HepG2 (cell line): ENCODE measurements around the gene LAMTOR2. TPM values are rescaled to one million over a fixed set of nuclear protein-coding genes. Genes with fewer than 3 reads are reported as not detected.

Experiments used
- ATF7-NPFF ChIP-seq: sonication (generic); formaldehyde crosslinking; IDR thresholded peaks from 2 replicates; pipeline ENCODE4 v1.8.1; 2023; ENCODE audit warnings: mild to moderate bottlenecking, low read depth, missing genetic modification reagents, moderate library complexity
- FOXK2 ChIP-seq: fragments of 450-650 bp; IDR thresholded peaks from 2 replicates; pipeline ENCODE4 v1.6.1; 2016
- HOXA9 ChIP-seq: sonication (generic); formaldehyde crosslinking; IDR thresholded peaks from 2 replicates; pipeline ENCODE4 v1.8.1; 2022; ENCODE audit warnings: missing genetic modification reagents, mild to moderate bottlenecking, moderate library complexity, borderline replicate concordance
- NBN ChIP-seq: fragments of 450-650 bp; conservative IDR thresholded peaks from 2 replicates; pipeline ENCODE4 v1.6.1; 2017
- NCOA2 ChIP-seq: sonication (generic); formaldehyde crosslinking; IDR thresholded peaks from 2 replicates; pipeline ENCODE4 v1.8.0; 2022; ENCODE audit warnings: inconsistent platforms
- NFIC ChIP-seq: IDR thresholded peaks from 2 replicates; pipeline ENCODE4 v1.6.1; 2012; ENCODE audit warnings: mild to moderate bottlenecking, low read length, inconsistent platforms
- RBFOX2 ChIP-seq: fragments of 200-400 bp; formaldehyde crosslinking; IDR thresholded peaks from 2 replicates; pipeline ENCODE4 v1.6.1; 2017; ENCODE audit warnings: low read depth, mild to moderate bottlenecking, low read length
- ZMAT3 ChIP-seq: sonication (generic); formaldehyde crosslinking; conservative IDR thresholded peaks from 2 replicates; pipeline ENCODE4 v1.7.0; 2021; ENCODE audit warnings: missing genetic modification reagents
- ZNF160 ChIP-seq: sonication (generic); formaldehyde crosslinking; IDR thresholded peaks from 2 replicates; pipeline ENCODE4 v1.8.0; 2022; ENCODE audit warnings: mild to moderate bottlenecking, inconsistent platforms, missing genetic modification reagents
- ZNF674 ChIP-seq: sonication (generic); formaldehyde crosslinking; IDR thresholded peaks from 2 replicates; pipeline ENCODE4 v1.5.0; 2020; ENCODE audit warnings: low read depth, mild to moderate bottlenecking, missing genetic modification reagents
- ZNF777 ChIP-seq: sonication (generic); formaldehyde crosslinking; IDR thresholded peaks from 2 replicates; pipeline ENCODE4 v1.4.0; 2020; ENCODE audit warnings: missing genetic modification reagents
- ZNF839 ChIP-seq: sonication (generic); formaldehyde crosslinking; IDR thresholded peaks from 2 replicates; pipeline ENCODE4 v1.4.0; 2020; ENCODE audit warnings: missing genetic modification reagents, mild to moderate bottlenecking, borderline replicate concordance
- polyA plus RNA-seq, 8 experiments: library from polyadenylated mRNA; depleted of rRNA in 3 of 8; stranded (reverse) in 7 of 8; unstranded in 1 of 8; fragments of >200 nt; fragmentation: Illumina TruSeq in 4 of 8; extraction: Trizol in 4 of 8; gene quantifications; 2 replicates each; pipeline versions ENCODE4 v1.2.1 to v1.2.3, GENCODE V29; 2011 to 2016; ENCODE audit warnings: low read depth in 4 of 8, missing spikeins in 1 of 8, mixed read lengths in 1 of 8; ENCODE audit not compliant: insufficient read depth in 1 of 8
- total RNA-seq, 5 experiments: library from RNA; depleted of rRNA; stranded (reverse); fragments of >200 nt; fragmentation: Illumina TruSeq; extraction: Trizol; gene quantifications; 2 replicates each; pipeline ENCODE4 v1.2.3, GENCODE V29; 2016; ENCODE audit warnings: low read depth in 1 of 5
- TF ChIP-seq, protein P1 (sequence below): sonication (generic); formaldehyde crosslinking; IDR thresholded peaks from 2 replicates; pipeline ENCODE4 v1.5.1; 2020; ENCODE audit warnings: mild to moderate bottlenecking, missing genetic modification reagents, moderate library complexity
- TF ChIP-seq, protein P2 (sequence below): sonication (generic); formaldehyde crosslinking; IDR thresholded peaks from 2 replicates; pipeline ENCODE4 v1.4.0; 2020; ENCODE audit warnings: missing genetic modification reagents, mild to moderate bottlenecking, borderline replicate concordance
- TF ChIP-seq, protein P3 (sequence below): sonication (generic); formaldehyde crosslinking; IDR thresholded peaks from 2 replicates; pipeline ENCODE4 v1.5.0; 2020; ENCODE audit warnings: missing genetic modification reagents, mild to moderate bottlenecking, borderline replicate concordance
- TF ChIP-seq, protein P4 (sequence below): fragments of 450-650 bp; IDR thresholded peaks from 2 replicates; pipeline ENCODE4 v1.6.1; 2017; ENCODE audit warnings: mild to moderate bottlenecking
- TF ChIP-seq, protein P5 (sequence below): sonication (generic); formaldehyde crosslinking; IDR thresholded peaks from 2 replicates; pipeline ENCODE4 v1.8.1; 2023; ENCODE audit warnings: mild to moderate bottlenecking, missing genetic modification reagents

The LAMTOR2 gene
- total and polyA plus RNA-seq, 2 of the 13 experiments (the other 11 are each of a cell fraction or from before 2014, with no cell fraction given): 36.5 to 66.4 TPM

DNA sequence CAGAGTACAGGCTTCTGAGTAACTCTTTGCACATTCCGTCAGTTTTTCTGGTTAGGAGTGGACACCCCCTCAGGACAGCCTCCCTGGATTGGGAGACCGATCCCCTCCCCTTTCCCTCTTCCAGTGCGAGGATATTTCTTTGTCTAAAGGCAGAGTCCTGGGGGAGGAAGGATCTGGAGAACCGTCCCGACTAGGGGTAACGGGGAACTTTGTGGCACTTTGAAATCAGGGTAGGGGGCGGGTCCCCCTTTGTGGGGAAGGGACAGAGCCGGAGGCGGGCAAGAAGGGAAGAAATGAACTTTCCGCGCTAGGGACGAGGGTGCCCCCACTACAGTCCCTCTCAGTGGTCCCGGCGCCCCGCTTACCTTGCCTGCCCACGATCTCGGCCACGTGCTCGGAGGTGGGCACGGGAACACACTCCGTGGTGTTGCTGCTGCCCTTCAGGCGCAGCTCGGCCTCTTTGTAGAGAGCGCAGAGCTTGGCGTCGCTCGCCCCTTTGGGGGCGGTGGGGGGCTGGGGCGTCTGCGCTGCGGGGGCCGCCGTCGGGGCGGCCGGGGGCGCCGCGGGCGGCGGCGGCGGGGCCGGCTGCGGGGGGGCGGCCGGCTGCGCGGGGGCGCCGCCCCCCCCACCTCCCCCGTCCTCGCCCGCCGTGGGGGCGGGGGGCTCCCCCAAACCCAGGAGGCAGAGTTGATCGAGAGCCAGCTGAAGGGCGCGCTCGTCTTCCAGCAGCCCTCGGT, 26.8 kb downstream of the LAMTOR2 start (continued):
- TF ChIP-seq, protein P1, sequence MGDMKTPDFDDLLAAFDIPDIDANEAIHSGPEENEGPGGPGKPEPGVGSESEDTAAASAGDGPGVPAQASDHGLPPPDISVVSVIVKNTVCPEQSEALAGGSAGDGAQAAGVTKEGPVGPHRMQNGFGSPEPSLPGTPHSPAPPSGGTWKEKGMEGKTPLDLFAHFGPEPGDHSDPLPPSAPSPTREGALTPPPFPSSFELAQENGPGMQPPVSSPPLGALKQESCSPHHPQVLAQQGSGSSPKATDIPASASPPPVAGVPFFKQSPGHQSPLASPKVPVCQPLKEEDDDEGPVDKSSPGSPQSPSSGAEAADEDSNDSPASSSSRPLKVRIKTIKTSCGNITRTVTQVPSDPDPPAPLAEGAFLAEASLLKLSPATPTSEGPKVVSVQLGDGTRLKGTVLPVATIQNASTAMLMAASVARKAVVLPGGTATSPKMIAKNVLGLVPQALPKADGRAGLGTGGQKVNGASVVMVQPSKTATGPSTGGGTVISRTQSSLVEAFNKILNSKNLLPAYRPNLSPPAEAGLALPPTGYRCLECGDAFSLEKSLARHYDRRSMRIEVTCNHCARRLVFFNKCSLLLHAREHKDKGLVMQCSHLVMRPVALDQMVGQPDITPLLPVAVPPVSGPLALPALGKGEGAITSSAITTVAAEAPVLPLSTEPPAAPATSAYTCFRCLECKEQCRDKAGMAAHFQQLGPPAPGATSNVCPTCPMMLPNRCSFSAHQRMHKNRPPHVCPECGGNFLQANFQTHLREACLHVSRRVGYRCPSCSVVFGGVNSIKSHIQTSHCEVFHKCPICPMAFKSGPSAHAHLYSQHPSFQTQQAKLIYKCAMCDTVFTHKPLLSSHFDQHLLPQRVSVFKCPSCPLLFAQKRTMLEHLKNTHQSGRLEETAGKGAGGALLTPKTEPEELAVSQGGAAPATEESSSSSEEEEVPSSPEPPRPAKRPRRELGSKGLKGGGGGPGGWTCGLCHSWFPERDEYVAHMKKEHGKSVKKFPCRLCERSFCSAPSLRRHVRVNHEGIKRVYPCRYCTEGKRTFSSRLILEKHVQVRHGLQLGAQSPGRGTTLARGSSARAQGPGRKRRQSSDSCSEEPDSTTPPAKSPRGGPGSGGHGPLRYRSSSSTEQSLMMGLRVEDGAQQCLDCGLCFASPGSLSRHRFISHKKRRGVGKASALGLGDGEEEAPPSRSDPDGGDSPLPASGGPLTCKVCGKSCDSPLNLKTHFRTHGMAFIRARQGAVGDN: peak; percentile 83
- TF ChIP-seq ZNF777 (CRISPR knock-in tag): peak; percentile 69; the same call in 1 of the 2 replicates
- TF ChIP-seq HOXA9 (CRISPR knock-in tag): no peak
- no peak for TF ChIP-seq RBFOX2
- TF ChIP-seq ZNF674 (CRISPR knock-in tag): no peak
- TF ChIP-seq ZNF160 (CRISPR knock-in tag): no peak
- TF ChIP-seq, protein P2, sequence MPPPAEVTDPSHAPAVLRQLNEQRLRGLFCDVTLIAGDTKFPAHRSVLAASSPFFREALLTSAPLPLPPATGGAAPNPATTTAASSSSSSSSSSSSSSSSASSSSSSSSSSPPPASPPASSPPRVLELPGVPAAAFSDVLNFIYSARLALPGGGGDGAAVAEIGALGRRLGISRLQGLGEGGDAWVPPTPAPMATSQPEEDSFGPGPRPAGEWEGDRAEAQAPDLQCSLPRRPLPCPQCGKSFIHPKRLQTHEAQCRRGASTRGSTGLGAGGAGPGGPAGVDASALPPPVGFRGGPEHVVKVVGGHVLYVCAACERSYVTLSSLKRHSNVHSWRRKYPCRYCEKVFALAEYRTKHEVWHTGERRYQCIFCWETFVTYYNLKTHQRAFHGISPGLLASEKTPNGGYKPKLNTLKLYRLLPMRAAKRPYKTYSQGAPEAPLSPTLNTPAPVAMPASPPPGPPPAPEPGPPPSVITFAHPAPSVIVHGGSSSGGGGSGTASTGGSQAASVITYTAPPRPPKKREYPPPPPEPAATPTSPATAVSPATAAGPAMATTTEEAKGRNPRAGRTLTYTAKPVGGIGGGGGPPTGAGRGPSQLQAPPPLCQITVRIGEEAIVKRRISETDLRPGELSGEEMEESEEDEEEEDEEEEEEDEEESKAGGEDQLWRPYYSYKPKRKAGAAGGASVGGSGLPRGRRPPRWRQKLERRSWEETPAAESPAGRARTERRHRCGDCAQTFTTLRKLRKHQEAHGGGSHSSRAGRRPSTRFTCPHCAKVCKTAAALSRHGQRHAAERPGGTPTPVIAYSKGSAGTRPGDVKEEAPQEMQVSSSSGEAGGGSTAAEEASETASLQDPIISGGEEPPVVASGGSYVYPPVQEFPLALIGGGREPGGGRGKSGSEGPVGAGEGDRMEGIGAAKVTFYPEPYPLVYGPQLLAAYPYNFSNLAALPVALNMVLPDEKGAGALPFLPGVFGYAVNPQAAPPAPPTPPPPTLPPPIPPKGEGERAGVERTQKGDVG (CRISPR knock-in tag): 0 out of 2 replicates have a peak, but pooled peaks have one; percentile 21
- no peak for TF ChIP-seq ATF7-NPFF (CRISPR knock-in tag)
- TF ChIP-seq NFIC: no peak
- TF ChIP-seq NCOA2 (CRISPR knock-in tag): no peak
- TF ChIP-seq FOXK2: no peak
- TF ChIP-seq NBN: no peak
- TF ChIP-seq ZMAT3: no peak
- TF ChIP-seq, protein P3, sequence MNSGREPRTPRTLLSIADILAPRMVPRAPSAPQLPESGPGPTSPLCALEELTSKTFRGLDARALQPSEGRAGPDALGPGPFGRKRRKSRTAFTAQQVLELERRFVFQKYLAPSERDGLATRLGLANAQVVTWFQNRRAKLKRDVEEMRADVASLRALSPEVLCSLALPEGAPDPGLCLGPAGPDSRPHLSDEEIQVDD: no peak
- no peak for TF ChIP-seq ZNF839 (CRISPR knock-in tag)
- TF ChIP-seq, protein P4, sequence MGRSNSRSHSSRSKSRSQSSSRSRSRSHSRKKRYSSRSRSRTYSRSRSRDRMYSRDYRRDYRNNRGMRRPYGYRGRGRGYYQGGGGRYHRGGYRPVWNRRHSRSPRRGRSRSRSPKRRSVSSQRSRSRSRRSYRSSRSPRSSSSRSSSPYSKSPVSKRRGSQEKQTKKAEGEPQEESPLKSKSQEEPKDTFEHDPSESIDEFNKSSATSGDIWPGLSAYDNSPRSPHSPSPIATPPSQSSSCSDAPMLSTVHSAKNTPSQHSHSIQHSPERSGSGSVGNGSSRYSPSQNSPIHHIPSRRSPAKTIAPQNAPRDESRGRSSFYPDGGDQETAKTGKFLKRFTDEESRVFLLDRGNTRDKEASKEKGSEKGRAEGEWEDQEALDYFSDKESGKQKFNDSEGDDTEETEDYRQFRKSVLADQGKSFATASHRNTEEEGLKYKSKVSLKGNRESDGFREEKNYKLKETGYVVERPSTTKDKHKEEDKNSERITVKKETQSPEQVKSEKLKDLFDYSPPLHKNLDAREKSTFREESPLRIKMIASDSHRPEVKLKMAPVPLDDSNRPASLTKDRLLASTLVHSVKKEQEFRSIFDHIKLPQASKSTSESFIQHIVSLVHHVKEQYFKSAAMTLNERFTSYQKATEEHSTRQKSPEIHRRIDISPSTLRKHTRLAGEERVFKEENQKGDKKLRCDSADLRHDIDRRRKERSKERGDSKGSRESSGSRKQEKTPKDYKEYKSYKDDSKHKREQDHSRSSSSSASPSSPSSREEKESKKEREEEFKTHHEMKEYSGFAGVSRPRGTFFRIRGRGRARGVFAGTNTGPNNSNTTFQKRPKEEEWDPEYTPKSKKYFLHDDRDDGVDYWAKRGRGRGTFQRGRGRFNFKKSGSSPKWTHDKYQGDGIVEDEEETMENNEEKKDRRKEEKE: no peak
- TF ChIP-seq, protein P5, sequence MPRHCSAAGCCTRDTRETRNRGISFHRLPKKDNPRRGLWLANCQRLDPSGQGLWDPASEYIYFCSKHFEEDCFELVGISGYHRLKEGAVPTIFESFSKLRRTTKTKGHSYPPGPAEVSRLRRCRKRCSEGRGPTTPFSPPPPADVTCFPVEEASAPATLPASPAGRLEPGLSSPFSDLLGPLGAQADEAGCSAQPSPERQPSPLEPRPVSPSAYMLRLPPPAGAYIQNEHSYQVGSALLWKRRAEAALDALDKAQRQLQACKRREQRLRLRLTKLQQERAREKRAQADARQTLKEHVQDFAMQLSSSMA (CRISPR knock-in tag): no peak
